Fibroblast of the aortic adventitia (primary cell): ENCODE measurements around the gene ZFYVE27. TPM values are rescaled to one million over a fixed set of nuclear protein-coding genes. Genes with fewer than 3 reads are reported as not detected.

Experiments used
- DNase-seq: peaks from one replicate; pipeline ENCODE4 v3.0.0-alpha.2; 2010; ENCODE audit warnings: low read depth
- H3K4me3 ChIP-seq: 2 replicates; pipeline ENCODE4 v1.5.1; 2011; ENCODE audit warnings: low read depth, mild to moderate bottlenecking, control low read depth, low read length, moderate library complexity
- CTCF ChIP-seq: IDR thresholded peaks from 2 replicates; pipeline ENCODE4 v1.5.1; 2011; ENCODE audit warnings: mild to moderate bottlenecking, low read length, control low read depth, inconsistent platforms; ENCODE audit not compliant: insufficient read depth
- total RNA-seq: library from RNA; depleted of rRNA; stranded (reverse); fragments of >200 nt; gene quantifications from 2 replicates; pipeline ENCODE4 v1.2.3, GENCODE V29; 2012; ENCODE audit warnings: low replicate concordance

ZFYVE27 gene
- total RNA-seq, 1 donor, result 14.1 TPM

- no peak for TF ChIP-seq CTCF
- no peak for DNase-seq
- H3K4me3 ChIP-seq, result no peak overlapping the region
Measured at GRCh38 chr10:97778452-97779302, 41.7 kb downstream of the ZFYVE27 start.

- no peak for DNase-seq
- TF ChIP-seq CTCF, result no peak
- no peak overlapping the region for H3K4me3 ChIP-seq
Measured at GRCh38 chr10:97779492-97779891, 42.6 kb downstream of the ZFYVE27 start.

GRCh38 chr10:97779975-97780374, 43.0 kb downstream of the ZFYVE27 start:
- no peak for DNase-seq
- H3K4me3 ChIP-seq, result no peak overlapping the region
- no peak for TF ChIP-seq CTCF

GRCh38 chr10:97780841-97781617, 44.1 kb downstream of the ZFYVE27 start:
- TF ChIP-seq CTCF, result no peak
- DNase-seq, result no peak
- H3K4me3 ChIP-seq, result no peak overlapping the region

GRCh38 chr10:97781618-97782331, 44.8 kb downstream of the ZFYVE27 start:
- TF ChIP-seq CTCF, result no peak
- no peak for DNase-seq
- H3K4me3 ChIP-seq, result no peak overlapping the region

- TF ChIP-seq CTCF, result peak; percentile 8
- no peak for DNase-seq
- H3K4me3 ChIP-seq, result no peak overlapping the region
Measured at GRCh38 chr10:97782455-97783228, 45.7 kb downstream of the ZFYVE27 start.
